HG02970 (cell line): ENCODE results near the gene TNFSF13B.
"Not testable (repeated sequence)": the region's sequence is repeated elsewhere in the genome, so short reads cannot be mapped to it uniquely, and the experiment has no call there.

Source experiments
- ATAC-seq: cut with Tn5 transposase; IDR thresholded peaks from one replicate; pipeline ENCODE4 v1.9.1; 2021; ENCODE audit warnings: mild to moderate bottlenecking, moderate library complexity, moderate number of reproducible peaks; ENCODE audit not compliant: unreplicated experiment, low FRiP score

TNFSF13B gene

GRCh38 chr13:108278466-108278865, 8.9 kb downstream of the TNFSF13B start:
- no peak for ATAC-seq

GRCh38 chr13:108281901-108282300, 12.4 kb downstream of the TNFSF13B start:
- ATAC-seq: no peak

- ATAC-seq: no peak
Measured at GRCh38 chr13:108283110-108283509, 13.6 kb downstream of the TNFSF13B start.

- ATAC-seq: no peak
Measured at GRCh38 chr13:108288741-108289140, 19.2 kb downstream of the TNFSF13B start.

- no peak for ATAC-seq
Measured at GRCh38 chr13:108289819-108290218, 20.3 kb downstream of the TNFSF13B start.

GRCh38 chr13:108297114-108297513, 27.6 kb downstream of the TNFSF13B start:
- ATAC-seq: no peak

- ATAC-seq: no peak
Measured at GRCh38 chr13:108302279-108302678, 32.8 kb downstream of the TNFSF13B start.

- no peak for ATAC-seq
Measured at GRCh38 chr13:108304170-108305016, 34.9 kb downstream of the TNFSF13B start.

- ATAC-seq: no peak
Measured at GRCh38 chr13:108305655-108306054, 36.1 kb downstream of the TNFSF13B start.

- no peak for ATAC-seq
Measured at GRCh38 chr13:108306860-108307259, 37.3 kb downstream of the TNFSF13B start.

GRCh38 chr13:108311596-108311995, 42.1 kb downstream of the TNFSF13B start:
- ATAC-seq: not testable (repeated sequence)

- ATAC-seq: no peak
Measured at GRCh38 chr13:108313382-108313781, 43.9 kb downstream of the TNFSF13B start.

- no peak for ATAC-seq
Measured at GRCh38 chr13:108315273-108315672, 45.8 kb downstream of the TNFSF13B start.

GRCh38 chr13:108315991-108316390, 46.5 kb downstream of the TNFSF13B start:
- no peak for ATAC-seq

GRCh38 chr13:108316413-108316812, 46.9 kb downstream of the TNFSF13B start:
- ATAC-seq: no peak

GRCh38 chr13:108322206-108322824, 52.8 kb downstream of the TNFSF13B start:
- peak; percentile 66 for ATAC-seq

GRCh38 chr13:108323031-108323430, 53.5 kb downstream of the TNFSF13B start:
- ATAC-seq: no peak

- ATAC-seq: no peak
Measured at GRCh38 chr13:108325863-108326262, 56.3 kb downstream of the TNFSF13B start.

GRCh38 chr13:108326309-108326708, 56.8 kb downstream of the TNFSF13B start:
- ATAC-seq: no peak

GRCh38 chr13:108328848-108329247, 59.3 kb downstream of the TNFSF13B start:
- ATAC-seq: no peak

- no peak for ATAC-seq
Measured at GRCh38 chr13:108332791-108333190, 63.3 kb downstream of the TNFSF13B start.
